Nephron progenitor cell (in vitro differentiated cells): Measurements from ENCODE around the gene WAC.

Experiments
- DNase-seq: peaks from one replicate; pipeline ENCODE4 v3.0.0; 2021
- H3K27ac Mint-ChIP-seq: 2 replicates; pipeline ENCODE4 v1.8.0; 2021; ENCODE audit warnings: mild to moderate bottlenecking, moderate library complexity, mixed read lengths
- H3K27me3 Mint-ChIP-seq: 2 replicates; pipeline ENCODE4 v1.8.0; 2021; ENCODE audit warnings: mild to moderate bottlenecking, low read depth, mixed read lengths; ENCODE audit not compliant: poor library complexity
- H3K36me3 Mint-ChIP-seq: 2 replicates; pipeline ENCODE4 v1.8.0; 2021; ENCODE audit warnings: low read depth, mixed read lengths
- H3K4me1 Mint-ChIP-seq: 2 replicates; pipeline ENCODE4 v1.8.0; 2021; ENCODE audit warnings: mixed read lengths
- H3K4me3 Mint-ChIP-seq: 2 replicates; pipeline ENCODE4 v1.8.0; 2021; ENCODE audit warnings: mild to moderate bottlenecking, moderate library complexity, mixed read lengths
- H3K9me3 Mint-ChIP-seq: 2 replicates; pipeline ENCODE4 v1.8.0; 2021; ENCODE audit warnings: mild to moderate bottlenecking, moderate library complexity, mixed read lengths
- CTCF ChIP-seq: fragments of 200-600 bp; sonication (generic); IDR thresholded peaks from 2 replicates; pipeline ENCODE4 v1.5.0; 2021; ENCODE audit warnings: antibody characterized with exemption

Gene WAC

GRCh38 chr10:28586176-28586575 is 53.3 kb downstream of the WAC start:
- H3K27me3 Mint-ChIP-seq: no peaks in the 10 kb centered on the region
- peaks cover 16% of the 10 kb centered on the region for H3K4me1 Mint-ChIP-seq
- no peak overlapping the region for H3K27ac Mint-ChIP-seq
- H3K4me3 Mint-ChIP-seq: no peak overlapping the region
- no peak for DNase-seq
- H3K36me3 Mint-ChIP-seq: peaks cover 84% of the 10 kb centered on the region
- no peaks in the 10 kb centered on the region for H3K9me3 Mint-ChIP-seq
- TF ChIP-seq CTCF: no peak

GRCh38 chr10:28587270-28587969 is 54.5 kb downstream of the WAC start:
- DNase-seq: no peak
- Mint-ChIP-seq H3K36me3 (peaks cover 85% of the 10 kb centered on the region), H3K9me3 (no peaks in the 10 kb centered on the region), H3K27ac (peak overlapping the region; percentile 72), H3K4me3 (no peak overlapping the region), H3K4me1 (peaks cover 16% of the 10 kb centered on the region), H3K27me3 (no peaks in the 10 kb centered on the region)
- no peak for TF ChIP-seq CTCF

- Mint-ChIP-seq H3K9me3 (no peaks in the 10 kb centered on the region), H3K4me1 (peaks cover 16% of the 10 kb centered on the region), H3K27me3 (no peaks in the 10 kb centered on the region), H3K36me3 (peaks cover 88% of the 10 kb centered on the region), H3K4me3 (no peak overlapping the region), H3K27ac (peak overlapping the region; percentile 72)
- no peak for DNase-seq
- no peak for TF ChIP-seq CTCF
These were observed 55.0 kb downstream of the WAC start for GRCh38 chr10:28587970-28588290.

GRCh38 chr10:28592953-28593352 is 60.0 kb downstream of the WAC start:
- Mint-ChIP-seq H3K27me3 (no peaks in the 10 kb centered on the region), H3K27ac (no peak overlapping the region), H3K36me3 (peaks cover 78% of the 10 kb centered on the region), H3K9me3 (no peaks in the 10 kb centered on the region), H3K4me1 (peaks cover 3% of the 10 kb centered on the region), H3K4me3 (no peak overlapping the region)
- no peak for DNase-seq
- no peak for TF ChIP-seq CTCF

GRCh38 chr10:28593811-28594210 is 60.9 kb downstream of the WAC start:
- Mint-ChIP-seq H3K27me3 (no peaks in the 10 kb centered on the region), H3K4me3 (no peak overlapping the region), H3K4me1 (no peaks in the 10 kb centered on the region), H3K27ac (no peak overlapping the region), H3K36me3 (peaks cover 76% of the 10 kb centered on the region), H3K9me3 (no peaks in the 10 kb centered on the region)
- no peak for TF ChIP-seq CTCF
- no peak for DNase-seq

- Mint-ChIP-seq H3K4me3 (no peak overlapping the region), H3K9me3 (no peaks in the 10 kb centered on the region), H3K27me3 (no peaks in the 10 kb centered on the region), H3K4me1 (no peaks in the 10 kb centered on the region), H3K27ac (no peak overlapping the region), H3K36me3 (peaks cover 72% of the 10 kb centered on the region)
- no peak for DNase-seq
- TF ChIP-seq CTCF: no peak
These were observed 61.5 kb downstream of the WAC start for GRCh38 chr10:28594406-28594805.
